DND-41 (cell line): ENCODE data around the gene CCDC78.

Source experiments
- ATAC-seq: fragments of 200-7000 bp; cut with Tn5 transposase; 3 replicates; pipeline ENCODE4 v1.9.1; 2021; ENCODE audit warnings: low read depth; ENCODE audit not compliant: insufficient read depth
- DNase-seq: peaks from one replicate; pipeline ENCODE4 v3.0.0-alpha.2; 2020
- H2AFZ ChIP-seq: 2 replicates; pipeline ENCODE4 v1.6.0; 2012; ENCODE audit warnings: low read depth, low read length
- H3K27ac ChIP-seq: 2 replicates; pipeline ENCODE4 v1.5.1; 2012; ENCODE audit warnings: low read length, inconsistent platforms
- H3K27me3 ChIP-seq: fragments of 200-600 bp; sonication (generic); 2 replicates; pipeline ENCODE4 v1.6.0; 2012; ENCODE audit warnings: low read length, mild to moderate bottlenecking, inconsistent platforms; ENCODE audit not compliant: insufficient read depth, poor library complexity
- H3K36me3 ChIP-seq: 2 replicates; pipeline ENCODE4 v1.5.1; 2012; ENCODE audit warnings: low read length, inconsistent platforms; ENCODE audit not compliant: insufficient read depth
- H3K4me1 ChIP-seq: 2 replicates; pipeline ENCODE4 v1.5.1; 2012; ENCODE audit warnings: mild to moderate bottlenecking, low read length; ENCODE audit not compliant: insufficient read depth
- H3K4me2 ChIP-seq: 2 replicates; pipeline ENCODE4 v1.6.0; 2012; ENCODE audit warnings: mild to moderate bottlenecking, moderate library complexity, low read length, inconsistent platforms; ENCODE audit not compliant: insufficient read depth
- H3K4me3 ChIP-seq, 2 experiments: fragments of 200-600 bp in 1 of 2; shearing (Covaris generic) in 1 of 2; 2 replicates each; pipeline ENCODE4 v1.5.1; 2012 to 2016; ENCODE audit warnings: inconsistent platforms in 2 of 2, low read length in 2 of 2, mild to moderate bottlenecking in 2 of 2, low read depth in 1 of 2, moderate library complexity in 1 of 2
- H3K79me2 ChIP-seq: 2 replicates; pipeline ENCODE4 v1.6.0; 2012; ENCODE audit warnings: low read length, inconsistent platforms; ENCODE audit not compliant: insufficient read depth
- H3K9ac ChIP-seq: 2 replicates; pipeline ENCODE4 v1.6.0; 2012; ENCODE audit warnings: low read depth, mild to moderate bottlenecking, inconsistent platforms, low read length, moderate library complexity
- H3K9me3 ChIP-seq: 2 replicates; pipeline ENCODE4 v1.5.1; 2012; ENCODE audit warnings: low read length, moderate library complexity, mild to moderate bottlenecking, inconsistent platforms; ENCODE audit not compliant: insufficient read depth, severe bottlenecking
- H4K20me1 ChIP-seq: 2 replicates; pipeline ENCODE4 v1.6.0; 2012; ENCODE audit warnings: low read length; ENCODE audit not compliant: insufficient read depth
- EZH2 ChIP-seq: IDR thresholded peaks from 3 replicates; pipeline ENCODE4 v1.6.1; 2012; ENCODE audit warnings: borderline replicate concordance, low read depth, mild to moderate bottlenecking, moderate library complexity, low read length, inconsistent platforms; ENCODE audit not compliant: severe bottlenecking
- TF ChIP-seq, protein P1 (sequence below): IDR thresholded peaks from 2 replicates; pipeline ENCODE4 v1.5.1; 2012; ENCODE audit warnings: borderline replicate concordance, low read length, moderate library complexity, mild to moderate bottlenecking; ENCODE audit not compliant: poor library complexity, severe bottlenecking; ENCODE audit errors: extremely low read depth

Gene CCDC78

GRCh38 chr16:718922-719321, 7.3 kb downstream of the CCDC78 start:
- Histone ChIP-seq H3K27ac (peak overlapping the region; percentile 79), H3K9ac (peak overlapping the region; percentile 30), H2AFZ (no peak overlapping the region), H3K27me3 (peaks cover 6% of the 10 kb centered on the region), H3K36me3 (peaks cover 12% of the 10 kb centered on the region; the same call in 1 of the 2 replicates), H4K20me1 (peaks cover 51% of the 10 kb centered on the region), H3K4me3 (0 out of 4 replicates have a peak overlapping the region, but pooled peaks of 1 of the 2 experiments have one; percentile 67), H3K9me3 (no peaks in the 10 kb centered on the region), H3K79me2 (peaks cover 18% of the 10 kb centered on the region), H3K4me1 (peaks cover 77% of the 10 kb centered on the region), H3K4me2 (peak overlapping the region; percentile 86)
- ATAC-seq: no peak
- DNase-seq: no peak
- no peak for TF ChIP-seq EZH2

- H3K36me3 ChIP-seq: peaks cover 12% of the 10 kb centered on the region; the same call in 1 of the 2 replicates
- H3K27me3 ChIP-seq: peaks cover 6% of the 10 kb centered on the region
- peaks cover 18% of the 10 kb centered on the region for H3K79me2 ChIP-seq
- DNase-seq (no peak), ATAC-seq (no peak)
- H4K20me1 ChIP-seq: peaks cover 51% of the 10 kb centered on the region
- 0 out of 2 replicates have a peak overlapping the region, but pooled peaks have one; percentile 86 for H3K4me2 ChIP-seq
- TF ChIP-seq, protein P1, sequence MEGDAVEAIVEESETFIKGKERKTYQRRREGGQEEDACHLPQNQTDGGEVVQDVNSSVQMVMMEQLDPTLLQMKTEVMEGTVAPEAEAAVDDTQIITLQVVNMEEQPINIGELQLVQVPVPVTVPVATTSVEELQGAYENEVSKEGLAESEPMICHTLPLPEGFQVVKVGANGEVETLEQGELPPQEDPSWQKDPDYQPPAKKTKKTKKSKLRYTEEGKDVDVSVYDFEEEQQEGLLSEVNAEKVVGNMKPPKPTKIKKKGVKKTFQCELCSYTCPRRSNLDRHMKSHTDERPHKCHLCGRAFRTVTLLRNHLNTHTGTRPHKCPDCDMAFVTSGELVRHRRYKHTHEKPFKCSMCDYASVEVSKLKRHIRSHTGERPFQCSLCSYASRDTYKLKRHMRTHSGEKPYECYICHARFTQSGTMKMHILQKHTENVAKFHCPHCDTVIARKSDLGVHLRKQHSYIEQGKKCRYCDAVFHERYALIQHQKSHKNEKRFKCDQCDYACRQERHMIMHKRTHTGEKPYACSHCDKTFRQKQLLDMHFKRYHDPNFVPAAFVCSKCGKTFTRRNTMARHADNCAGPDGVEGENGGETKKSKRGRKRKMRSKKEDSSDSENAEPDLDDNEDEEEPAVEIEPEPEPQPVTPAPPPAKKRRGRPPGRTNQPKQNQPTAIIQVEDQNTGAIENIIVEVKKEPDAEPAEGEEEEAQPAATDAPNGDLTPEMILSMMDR: no peak
- no peak for TF ChIP-seq EZH2
- no peaks in the 10 kb centered on the region for H3K9me3 ChIP-seq
- H3K4me3 ChIP-seq: no peak overlapping the region
- H3K27ac ChIP-seq: no peak overlapping the region; the same call in 1 of the 2 replicates
- H3K4me1 ChIP-seq: peaks cover 77% of the 10 kb centered on the region
- no peak overlapping the region for H2AFZ ChIP-seq
- peak overlapping the region; percentile 30; the same call in 1 of the 2 replicates for H3K9ac ChIP-seq
Measured at GRCh38 chr16:718389-718788, 7.9 kb downstream of the CCDC78 start.

GRCh38 chr16:717450-718245, 8.6 kb downstream of the CCDC78 start:
- H3K4me1 ChIP-seq: peaks cover 77% of the 10 kb centered on the region
- H2AFZ ChIP-seq: no peak overlapping the region
- peaks cover 18% of the 10 kb centered on the region for H3K79me2 ChIP-seq
- H3K36me3 ChIP-seq: peaks cover 12% of the 10 kb centered on the region; the same call in 1 of the 2 replicates
- TF ChIP-seq EZH2: no peak
- TF ChIP-seq, protein P1: no peak
- H4K20me1 ChIP-seq: peaks cover 51% of the 10 kb centered on the region
- peaks cover 6% of the 10 kb centered on the region for H3K27me3 ChIP-seq
- H3K9me3 ChIP-seq: no peaks in the 10 kb centered on the region
- H3K9ac ChIP-seq: no peak overlapping the region
- no peak overlapping the region for H3K27ac ChIP-seq
- no peak overlapping the region for H3K4me3 ChIP-seq
- H3K4me2 ChIP-seq: no peak overlapping the region
- ATAC-seq (no peak), DNase-seq (no peak)

DNA sequence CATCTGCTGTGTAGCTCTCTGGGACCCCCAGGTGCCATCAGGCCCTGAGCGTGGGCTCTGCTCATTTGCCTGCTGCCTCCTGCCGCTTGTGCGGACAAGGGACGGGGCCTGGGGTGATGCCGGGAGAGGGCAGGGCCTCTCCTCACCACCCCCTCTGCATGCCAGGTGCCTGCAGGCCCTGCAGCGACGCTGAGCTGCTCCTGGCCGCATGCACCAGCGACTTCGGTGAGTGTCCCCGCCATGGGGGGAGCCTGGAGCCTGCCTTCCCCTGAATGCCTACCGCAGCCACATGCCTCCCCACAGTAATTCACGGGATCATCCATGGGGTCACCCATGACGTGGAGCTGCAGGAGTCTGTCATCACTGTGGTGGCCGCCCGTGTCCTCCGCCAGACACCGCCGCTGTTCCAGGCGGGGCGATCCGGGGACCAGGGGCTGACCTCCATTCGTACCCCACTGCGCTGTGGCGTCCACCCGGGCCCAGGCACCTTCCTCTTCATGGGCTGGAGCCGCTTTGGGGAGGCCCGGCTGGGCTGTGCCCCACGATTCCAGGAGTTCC, 9.4 kb downstream of the CCDC78 start:
- peak overlapping the region in 1 of 2 experiments; percentile 75; a peak in 1 of 4 replicates for H3K4me3 ChIP-seq
- H3K27me3 ChIP-seq: peaks cover 6% of the 10 kb centered on the region
- no peak for DNase-seq
- peaks cover 18% of the 10 kb centered on the region for H3K79me2 ChIP-seq
- no peak for ATAC-seq
- TF ChIP-seq EZH2: no peak
- TF ChIP-seq, protein P1: no peak
- no peaks in the 10 kb centered on the region for H3K9me3 ChIP-seq
- H3K27ac ChIP-seq: no peak overlapping the region
- peak overlapping the region; percentile 74 for H3K9ac ChIP-seq
- peak overlapping the region; percentile 68 for H3K4me2 ChIP-seq
- H3K4me1 ChIP-seq: peaks cover 73% of the 10 kb centered on the region
- H4K20me1 ChIP-seq: peaks cover 45% of the 10 kb centered on the region
- peaks cover 12% of the 10 kb centered on the region; the same call in 1 of the 2 replicates for H3K36me3 ChIP-seq
- H2AFZ ChIP-seq: no peak overlapping the region
